Spinal cord (tissue), 10 donors: ENCODE data around the gene NPEPPS. TPM values are rescaled to one million over a fixed set of nuclear protein-coding genes. Genes with fewer than 3 reads are reported as not detected.
"Not testable (repeated sequence)": the region's sequence is repeated elsewhere in the genome, so short reads cannot be mapped to it uniquely, and the experiment has no call there.

Source experiments
- DNase-seq, 6 donors: peaks; one replicate each; pipeline versions ENCODE4 v3.0.0 to v3.0.0-alpha.2; 2013 to 2015; ENCODE audit warnings: low spot score in 6 of 6, low read depth in 4 of 6
- H3K27ac ChIP-seq: one replicate; pipeline ENCODE4 v1.5.1; 2013; ENCODE audit warnings: low read depth, low read length, control low read depth
- H3K27me3 ChIP-seq: one replicate; pipeline ENCODE4 v1.6.1; 2013; ENCODE audit warnings: low read length; ENCODE audit not compliant: control insufficient read depth, insufficient read depth
- H3K36me3 ChIP-seq: one replicate; pipeline ENCODE4 v1.6.1; 2013; ENCODE audit warnings: low read length; ENCODE audit not compliant: control insufficient read depth, insufficient read depth
- H3K4me1 ChIP-seq: one replicate; pipeline ENCODE4 v1.6.1; 2013; ENCODE audit warnings: low read length; ENCODE audit not compliant: control insufficient read depth, insufficient read depth
- H3K4me3 ChIP-seq: one replicate; pipeline ENCODE4 v1.5.1; 2013; ENCODE audit warnings: low read depth, low read length, control low read depth
- H3K9me3 ChIP-seq: one replicate; pipeline ENCODE4 v1.6.1; 2013; ENCODE audit warnings: low read length; ENCODE audit not compliant: control insufficient read depth, insufficient read depth
- WGBS: methylation state at CpG from one replicate; pipeline ENCODE4 v1.1.5; 2013; ENCODE audit warnings: missing lambda C conversion rate; ENCODE audit not compliant: insufficient coverage; 5-methylcytosine and 5-hydroxymethylcytosine counted together
- polyA plus RNA-seq, 2 donors: library from polyadenylated mRNA; unstranded; fragments of 120-200 nt; gene quantifications; one replicate each; pipeline ENCODE4 v1.2.1, GENCODE V29; 2013; ENCODE audit not compliant: insufficient read length in 2 of 2
- total RNA-seq, 2 donors: library from RNA; depleted of rRNA in 1 of 2; stranded (reverse); fragments of 120-200 nt in 1 of 2; fragments of >200 nt in 1 of 2; gene quantifications; one replicate each; pipeline versions ENCODE4 v1.2.3 to v1.2.4, GENCODE V29; 2013 to 2014
- donor health status: healthy.

The NPEPPS gene
- total and polyA plus RNA-seq, 4 donors: 111 to 195 (median 186) TPM

DNA sequence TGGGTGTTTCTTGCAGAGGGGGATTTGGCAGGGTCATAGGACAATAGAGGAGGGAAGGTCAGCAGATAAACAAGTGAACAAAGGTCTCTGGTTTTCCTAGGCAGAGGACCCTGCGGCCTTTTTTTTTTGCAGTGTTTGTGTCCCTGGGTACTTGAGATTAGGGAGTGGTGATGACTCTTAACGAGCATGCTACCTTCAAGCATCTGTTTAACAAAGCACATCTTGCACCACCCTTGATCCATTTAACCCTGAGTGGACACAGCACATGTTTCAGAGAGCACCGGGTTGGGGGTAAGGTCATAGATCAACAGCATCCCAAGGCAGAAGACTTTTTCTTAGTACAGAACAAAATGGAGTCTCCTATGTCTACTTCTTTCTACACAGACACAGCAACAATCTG lies 25.2 kb downstream of the NPEPPS start:
- not testable (repeated sequence) for H3K27me3 ChIP-seq, H3K4me3 ChIP-seq, H3K27ac ChIP-seq, H3K9me3 ChIP-seq, DNase-seq, H3K4me1 ChIP-seq, H3K36me3 ChIP-seq
- no CpG with 5 or more reads among the region's 3 CpGs for WGBS

DNA sequence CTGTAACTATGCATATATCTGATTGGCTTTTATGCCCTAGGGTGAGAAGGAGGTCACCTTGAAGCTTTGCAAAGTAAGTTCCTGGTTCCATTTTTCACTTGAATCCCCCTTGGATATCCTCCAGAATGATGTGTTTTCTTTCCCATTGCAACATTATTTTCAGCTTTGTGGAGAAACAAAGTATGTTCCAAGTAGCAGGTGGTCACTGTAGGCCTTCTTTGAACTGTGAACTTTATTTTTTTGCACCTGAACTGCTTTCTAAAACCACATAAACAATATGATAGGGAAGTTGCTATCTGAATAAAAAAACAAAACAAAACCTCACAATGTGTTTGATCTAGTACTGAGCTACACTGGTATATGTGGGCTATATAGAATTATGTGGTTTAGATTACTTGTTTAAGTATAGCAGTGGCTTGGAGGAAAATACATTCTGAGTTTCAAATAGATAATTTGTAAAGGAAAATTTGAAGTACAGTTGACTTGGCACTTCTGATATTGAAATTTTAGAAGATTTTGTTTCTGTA lies 29.7 kb downstream of the NPEPPS start:
- H3K9me3 ChIP-seq, H3K4me1 ChIP-seq, DNase-seq, H3K27me3 ChIP-seq, H3K4me3 ChIP-seq, H3K36me3 ChIP-seq, H3K27ac ChIP-seq: not testable (repeated sequence)

DNA sequence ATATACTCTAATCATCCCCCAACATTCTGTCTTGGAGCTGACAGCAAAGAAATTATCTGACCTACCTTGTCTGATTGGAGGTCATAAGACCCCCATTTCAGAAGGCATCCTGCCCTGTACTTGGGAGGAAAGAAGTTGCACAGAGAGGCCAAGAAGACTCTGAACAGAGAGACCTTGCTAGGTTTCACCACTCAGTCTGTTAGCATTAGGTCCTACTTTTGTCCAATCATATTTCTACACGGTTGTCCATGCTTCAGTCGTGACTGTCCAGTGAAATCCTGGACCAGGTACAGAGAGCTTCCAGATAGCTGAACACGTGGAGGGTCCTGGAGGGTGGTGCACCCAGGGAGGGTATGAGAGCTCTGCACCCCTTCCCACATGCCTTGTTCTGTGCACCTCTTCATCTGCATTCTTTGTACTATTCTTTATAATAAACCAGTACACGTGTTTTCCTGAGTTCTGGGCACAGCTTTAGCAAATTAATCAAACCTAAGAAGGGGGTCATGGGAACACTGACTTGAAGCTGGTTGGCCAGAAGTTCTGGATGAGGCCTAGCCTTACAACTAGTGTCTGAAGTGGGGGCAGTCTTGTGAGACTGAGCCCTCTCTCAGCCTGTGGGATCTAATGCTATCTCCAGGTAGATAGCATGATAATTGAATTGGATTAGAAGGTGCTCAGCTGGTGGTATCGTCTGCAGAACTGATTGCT lies 30.9 kb downstream of the NPEPPS start:
- not testable (repeated sequence) for H3K9me3 ChIP-seq, H3K4me1 ChIP-seq, H3K27ac ChIP-seq, H3K36me3 ChIP-seq, DNase-seq, H3K4me3 ChIP-seq, H3K27me3 ChIP-seq
- no CpG with 5 or more reads among the region's 5 CpGs for WGBS

DNA sequence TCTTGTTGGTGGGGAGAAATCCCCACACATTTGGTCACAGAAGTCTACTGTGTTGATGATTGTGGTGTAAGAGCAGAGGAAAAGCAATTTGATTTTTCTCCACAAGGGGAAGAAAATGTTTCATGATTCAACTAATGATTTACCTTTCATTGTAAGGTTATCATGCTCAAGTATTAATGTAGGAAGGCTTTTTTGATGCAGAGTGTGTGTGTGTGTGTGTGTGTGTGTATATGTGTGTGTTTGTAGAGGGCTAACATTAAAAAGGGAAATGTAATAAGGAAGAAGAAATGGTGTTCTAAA lies 31.4 kb downstream of the NPEPPS start:
- DNase-seq, H3K36me3 ChIP-seq, H3K9me3 ChIP-seq, H3K4me1 ChIP-seq, H3K27ac ChIP-seq, H3K27me3 ChIP-seq, H3K4me3 ChIP-seq: not testable (repeated sequence)

DNA sequence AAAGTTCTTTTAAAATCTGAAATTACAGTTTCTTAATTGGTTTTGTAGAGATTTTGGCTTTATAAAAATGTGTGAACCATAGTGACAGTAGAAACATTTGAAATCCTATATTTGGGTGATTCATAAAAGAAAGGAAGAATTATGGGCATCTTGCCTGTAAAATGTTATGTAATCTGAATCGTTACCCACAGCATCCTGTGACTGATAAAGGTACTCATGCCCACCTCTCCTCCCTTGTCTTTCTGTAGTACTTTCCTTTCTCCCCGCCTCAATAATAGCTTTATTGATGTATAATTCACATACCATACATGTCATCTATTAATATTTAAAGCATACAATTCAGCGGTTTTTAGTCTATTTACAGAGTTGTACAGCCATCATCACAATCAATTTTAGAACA lies 36.4 kb downstream of the NPEPPS start:
- H3K36me3 ChIP-seq, H3K27me3 ChIP-seq, H3K27ac ChIP-seq, H3K4me1 ChIP-seq, H3K9me3 ChIP-seq, DNase-seq, H3K4me3 ChIP-seq: not testable (repeated sequence)
- no CpG with 5 or more reads among the region's 3 CpGs for WGBS

DNA sequence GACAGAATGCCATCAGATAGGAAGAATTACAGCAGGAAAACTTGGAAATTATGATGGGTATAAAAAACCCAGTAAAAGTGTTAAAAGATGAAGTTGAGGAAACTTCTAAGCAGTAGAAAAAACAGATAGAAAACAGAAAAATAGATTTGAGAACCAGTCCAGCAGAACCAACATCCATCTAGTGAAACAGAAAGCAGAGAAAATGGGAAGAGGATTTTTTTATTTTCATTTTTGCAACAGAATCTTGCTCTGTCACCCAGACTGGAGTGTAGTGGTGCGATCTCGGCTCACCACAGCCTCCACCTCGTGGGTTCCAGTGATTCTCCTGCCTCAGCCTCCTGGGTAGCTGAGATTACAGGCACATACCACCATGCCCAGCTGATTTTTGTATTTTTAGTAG lies 41.7 kb downstream of the NPEPPS start:
- not testable (repeated sequence) for H3K27ac ChIP-seq, H3K27me3 ChIP-seq, H3K4me3 ChIP-seq, H3K36me3 ChIP-seq, DNase-seq, H3K9me3 ChIP-seq, H3K4me1 ChIP-seq
- no CpG with 5 or more reads among the region's 3 CpGs for WGBS

DNA sequence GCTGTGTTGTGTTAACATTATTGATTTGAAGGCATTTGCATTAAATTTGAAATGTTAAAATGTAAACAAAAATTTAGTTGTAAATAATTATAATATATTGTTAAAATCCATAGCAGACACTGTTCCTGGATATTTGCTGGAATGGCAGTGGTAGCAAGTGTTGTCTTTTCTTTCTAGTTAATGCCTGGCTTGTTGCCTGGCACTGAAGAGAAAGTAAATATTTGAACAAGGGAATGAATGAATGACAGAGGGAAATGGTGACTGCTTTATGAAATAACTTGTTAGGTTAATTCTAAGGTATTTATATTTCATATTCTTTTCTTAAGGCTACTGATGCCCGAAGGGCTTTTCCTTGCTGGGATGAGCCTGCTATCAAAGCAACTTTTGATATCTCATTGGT lies 51.5 kb downstream of the NPEPPS start:
- not testable (repeated sequence) for H3K4me3 ChIP-seq, H3K27ac ChIP-seq, H3K4me1 ChIP-seq, H3K36me3 ChIP-seq, DNase-seq, H3K27me3 ChIP-seq, H3K9me3 ChIP-seq
- WGBS: no CpG with 5 or more reads among the region's 1 CpG

DNA sequence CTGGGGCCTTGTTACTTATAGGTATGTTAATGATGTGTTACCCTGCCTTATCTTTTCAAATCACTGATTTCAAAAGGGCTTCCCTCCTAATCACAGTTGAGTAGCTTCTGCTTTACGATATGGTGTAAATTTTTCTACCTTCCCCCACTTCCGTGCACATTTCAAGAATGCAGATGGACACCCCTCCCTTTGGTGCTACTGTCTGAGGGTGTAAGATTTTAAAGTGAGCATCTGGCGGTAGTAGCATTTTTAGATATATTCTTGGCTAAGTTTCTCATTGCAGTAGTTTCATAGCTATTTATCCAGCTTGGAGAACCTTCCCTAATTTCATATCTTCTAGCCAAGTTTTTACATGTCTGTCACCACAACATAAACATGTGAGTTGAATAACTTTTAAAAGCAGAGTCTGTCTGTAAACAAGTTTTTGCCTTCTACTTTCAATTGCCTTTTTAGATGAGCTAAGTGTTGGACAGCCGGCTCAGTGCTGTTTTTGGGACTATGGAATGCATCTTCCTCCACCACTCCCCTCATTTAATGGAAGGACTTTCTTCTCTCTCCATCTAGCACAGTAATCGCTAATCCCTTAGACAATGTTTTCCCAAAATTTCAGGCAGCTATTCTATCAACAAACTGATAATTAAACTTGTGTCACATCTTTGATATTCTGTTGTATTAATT lies 55.6 kb downstream of the NPEPPS start:
- not testable (repeated sequence) for H3K4me3 ChIP-seq, H3K4me1 ChIP-seq, H3K9me3 ChIP-seq, H3K27me3 ChIP-seq, H3K36me3 ChIP-seq, H3K27ac ChIP-seq
- peak in 1 of 6 donors; percentile 41 for DNase-seq
- WGBS: no CpG with 5 or more reads among the region's 5 CpGs

DNA sequence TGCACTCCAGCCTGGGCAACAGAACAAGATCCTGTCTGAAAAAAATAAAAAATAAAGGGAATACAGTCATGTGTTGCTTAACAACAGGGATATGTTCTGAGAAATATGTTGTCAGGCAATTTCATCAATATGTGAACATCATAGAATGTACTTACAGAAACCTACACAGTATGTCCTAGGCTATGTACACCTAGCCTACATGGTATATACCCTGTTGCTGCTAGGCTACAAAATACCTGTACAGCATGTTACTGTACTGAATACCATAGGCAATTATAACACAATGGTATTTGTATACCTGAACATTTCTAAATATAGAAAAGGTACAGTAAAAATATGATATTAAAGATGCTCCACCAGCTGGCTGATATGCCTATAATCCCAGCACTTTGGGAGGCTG lies 62.6 kb downstream of the NPEPPS start:
- not testable (repeated sequence) for H3K27me3 ChIP-seq, H3K4me3 ChIP-seq, DNase-seq, H3K4me1 ChIP-seq, H3K27ac ChIP-seq, H3K9me3 ChIP-seq
- H3K36me3 ChIP-seq: peaks cover 17% of the 10 kb centered on the region

DNA sequence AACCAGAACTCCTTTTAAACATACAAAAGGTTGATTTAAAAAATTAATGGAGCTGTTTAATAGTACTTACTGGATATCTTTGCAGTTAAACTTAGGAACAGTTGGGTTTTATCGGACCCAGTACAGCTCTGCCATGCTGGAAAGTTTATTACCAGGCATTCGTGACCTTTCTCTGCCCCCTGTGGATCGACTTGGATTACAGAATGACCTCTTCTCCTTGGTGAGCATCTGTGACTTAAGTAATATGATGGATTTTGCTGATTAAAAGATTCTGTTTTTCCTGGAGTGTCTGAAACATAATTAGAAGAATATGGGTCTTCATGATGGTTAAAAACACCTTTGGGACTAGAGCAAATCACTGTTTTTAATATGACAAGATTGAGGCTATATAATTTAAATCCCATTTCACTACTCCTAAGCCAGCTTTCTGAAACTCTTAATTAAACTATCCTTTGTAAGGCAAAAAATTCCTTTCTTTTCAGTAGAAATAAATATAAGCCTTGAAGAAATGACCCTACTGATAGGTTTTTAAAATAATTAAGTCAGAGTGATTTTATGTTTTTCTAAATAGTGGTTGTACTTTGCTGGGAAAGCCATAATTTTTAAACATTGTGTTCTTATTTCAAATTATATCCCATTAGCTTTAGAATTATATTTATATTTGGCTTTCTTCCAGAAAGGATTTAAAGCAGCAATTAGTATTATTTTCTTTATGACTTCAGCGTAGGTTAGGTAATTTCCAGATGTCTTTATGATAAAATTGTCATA lies 73.1 kb downstream of the NPEPPS start:
- Histone ChIP-seq H3K27ac (peak overlapping the region; percentile 52), H3K9me3 (no peaks in the 10 kb centered on the region), H3K27me3 (no peaks in the 10 kb centered on the region), H3K4me1 (peaks cover 2% of the 10 kb centered on the region), H3K4me3 (no peak overlapping the region), H3K36me3 (peaks cover 41% of the 10 kb centered on the region)
- 50% methylated on average over 3 of the region's 4 CpGs for WGBS
- DNase-seq: peak in 3 of 6 donors; percentile 6 to 89 (median 23)
